NCI-H2196 treated with DMSO at 0.1 percent for 48 hours (cell line): ENCODE results near the gene IL16.

ENCODE experiments used
- DNase-seq: peaks from one replicate; lab custom pipeline; 2025; ENCODE audit not compliant: unreplicated experiment; lab: John Stamatoyannopoulos, UW

The IL16 gene

GRCh38 chr15:81174125-81174791 lies 22.4 kb upstream of the IL16 start:
- DNase-seq: no peak

GRCh38 chr15:81174792-81175327 lies 21.8 kb upstream of the IL16 start:
- no peak for DNase-seq

GRCh38 chr15:81175496-81175895 lies 21.2 kb upstream of the IL16 start:
- DNase-seq: no peak

GRCh38 chr15:81176291-81176893 lies 20.3 kb upstream of the IL16 start:
- no peak for DNase-seq

GRCh38 chr15:81178365-81178764 lies 18.3 kb upstream of the IL16 start:
- DNase-seq: no peak

GRCh38 chr15:81181220-81181619 lies 15.5 kb upstream of the IL16 start:
- no peak for DNase-seq

GRCh38 chr15:81182031-81182755 lies 14.5 kb upstream of the IL16 start:
- no peak for DNase-seq

- DNase-seq: no peak
Measured at GRCh38 chr15:81182756-81183438, 13.8 kb upstream of the IL16 start.

GRCh38 chr15:81183439-81183775 lies 13.3 kb upstream of the IL16 start:
- no peak for DNase-seq

- no peak for DNase-seq
Measured at GRCh38 chr15:81184188-81184587, 12.5 kb upstream of the IL16 start.

- no peak for DNase-seq
Measured at GRCh38 chr15:81185631-81186295, 10.9 kb upstream of the IL16 start.

GRCh38 chr15:81188354-81188753 lies 8.3 kb upstream of the IL16 start:
- DNase-seq: no peak

- no peak for DNase-seq
Measured at GRCh38 chr15:81189583-81190283, 6.9 kb upstream of the IL16 start.

- DNase-seq: no peak
Measured at GRCh38 chr15:81190922-81191507, 5.7 kb upstream of the IL16 start.

GRCh38 chr15:81191701-81192100 lies 5.0 kb upstream of the IL16 start:
- no peak for DNase-seq

GRCh38 chr15:81194723-81195122 lies 2.0 kb upstream of the IL16 start:
- DNase-seq: peak; percentile 0

GRCh38 chr15:81195339-81195864 lies 1.3 kb upstream of the IL16 start:
- no peak for DNase-seq

GRCh38 chr15:81197255-81197630 lies 564 bp downstream of the IL16 start:
- no peak for DNase-seq

- no peak for DNase-seq
Measured at GRCh38 chr15:81197688-81198281, 1.1 kb downstream of the IL16 start.
